Vagina (tissue), 2 donors: ENCODE results near the gene SCMH1. TPM values are rescaled to one million over a fixed set of nuclear protein-coding genes. Genes with fewer than 3 reads are reported as not detected.

ENCODE experiments used
- DNase-seq, 2 donors: peaks; one replicate each; pipeline ENCODE4 v3.0.0-alpha.2; 2017; ENCODE audit errors: extremely low spot score in 2 of 2
- H3K27ac ChIP-seq: fragments of 200-600 bp; sonication (generic); one replicate; pipeline ENCODE4 v1.5.1; 2019
- H3K27me3 ChIP-seq: fragments of 200-600 bp; sonication (generic); one replicate; pipeline ENCODE4 v1.5.1; 2019
- H3K36me3 ChIP-seq, 2 donors: fragments of 200-600 bp; sonication (generic); one replicate each; pipeline ENCODE4 v1.5.1; 2017 to 2019
- H3K4me1 ChIP-seq: fragments of 200-600 bp; sonication (generic); one replicate; pipeline ENCODE4 v1.5.1; 2019
- H3K4me3 ChIP-seq, 2 donors: fragments of 200-600 bp; sonication (generic); 1 replicate in 1 of 2; 2 replicates in 1 of 2; pipeline ENCODE4 v1.5.1; 2016 to 2019
- H3K9me3 ChIP-seq: fragments of 200-600 bp; sonication (generic); one replicate; pipeline ENCODE4 v1.5.1; 2019
- CTCF ChIP-seq, 3 experiments: fragments of 450-650 bp in 2 of 3; fragments of 200-600 bp in 1 of 3; sonication (generic) in 1 of 3; IDR thresholded peaks; one replicate each; pipeline ENCODE4 v1.5.1; 2017 to 2019; ENCODE audit warnings: antibody characterized with exemption in 3 of 3, mild to moderate bottlenecking in 2 of 3, moderate library complexity in 2 of 3
- POLR2A ChIP-seq, 2 donors: fragments of 450-650 bp; IDR thresholded peaks; one replicate each; pipeline ENCODE4 v1.6.1; 2017; ENCODE audit warnings: antibody characterized with exemption in 2 of 2, mild to moderate bottlenecking in 2 of 2, moderate library complexity in 2 of 2
- POLR2AphosphoS5 ChIP-seq, 2 donors: sonication (generic); formaldehyde crosslinking; IDR thresholded peaks; one replicate each; pipeline ENCODE4 v1.9.0; 2017; ENCODE audit warnings: antibody characterized with exemption in 2 of 2, mild to moderate bottlenecking in 2 of 2, low read depth in 1 of 2; ENCODE audit not compliant: insufficient read depth in 1 of 2
- intact Hi-C: fragments of 100-400 bp; cut with DNase I; formaldehyde crosslinking; loops from one replicate; pipeline ENCODE4 v1.15.1; 2023
- total RNA-seq: library from RNA; depleted of rRNA; stranded (reverse); fragments of >200 nt; gene quantifications from one replicate; pipeline ENCODE4 v1.2.3, GENCODE V29; 2016

SCMH1 gene
- total RNA-seq, 1 donor from 2014 or later = 35.1 TPM

GRCh38 chr1:41241354-41241748, 755 bp downstream of the SCMH1 start:
- H3K36me3 ChIP-seq = no peaks in the 10 kb centered on the region
- peak overlapping the region; percentile 91 for H3K27ac ChIP-seq
- H3K4me3 ChIP-seq = peak overlapping the region; percentile 78 to 99
- H3K9me3 ChIP-seq = no peaks in the 10 kb centered on the region
- DNase-seq = no peak
- intact Hi-C loops = no loop called here
- no peaks in the 10 kb centered on the region for H3K27me3 ChIP-seq
- peaks cover 30% of the 10 kb centered on the region for H3K4me1 ChIP-seq
- TF ChIP-seq POLR2AphosphoS5 (IDR thresholded peaks at IDR 0.05; ENCODE audit: insufficient read depth in 1 of 2, low read depth in 1 of 2) (peak in 1 of 2 donors; percentile 53), CTCF (IDR thresholded peaks at IDR 0.05) (no peak)

GRCh38 chr1:41240781-41241353, 1.2 kb downstream of the SCMH1 start:
- TF ChIP-seq CTCF (IDR thresholded peaks at IDR 0.05) (no peak), POLR2AphosphoS5 (IDR thresholded peaks at IDR 0.05; ENCODE audit: insufficient read depth in 1 of 2, low read depth in 1 of 2) (no peak), POLR2A (IDR thresholded peaks at IDR 0.05) (no peak)
- H3K4me1 ChIP-seq = peaks cover 30% of the 10 kb centered on the region
- peak overlapping the region; percentile 78 to 99 for H3K4me3 ChIP-seq
- intact Hi-C loops = no loop called here
- no peaks in the 10 kb centered on the region for H3K36me3 ChIP-seq
- peak overlapping the region; percentile 91 for H3K27ac ChIP-seq
- no peak for DNase-seq
- no peaks in the 10 kb centered on the region for H3K27me3 ChIP-seq
- no peaks in the 10 kb centered on the region for H3K9me3 ChIP-seq

- H3K9me3 ChIP-seq = no peaks in the 10 kb centered on the region
- no peaks in the 10 kb centered on the region for H3K27me3 ChIP-seq
- DNase-seq = no peak
- H3K27ac ChIP-seq = no peak overlapping the region
- H3K36me3 ChIP-seq = no peaks in the 10 kb centered on the region
- no peak overlapping the region for H3K4me3 ChIP-seq
- H3K4me1 ChIP-seq = peaks cover 30% of the 10 kb centered on the region
- TF ChIP-seq POLR2A (IDR thresholded peaks at IDR 0.05) (no peak), CTCF (IDR thresholded peaks at IDR 0.05) (no peak)
- intact Hi-C loops = loop anchor here (2.0 kb wide), 1 partner anchor 125 kb away; no protein-coding TSS in a partner anchor
Observed at GRCh38 chr1:41239988-41240610, 2.0 kb downstream of the SCMH1 start.

GRCh38 chr1:41238311-41238988, 3.7 kb downstream of the SCMH1 start:
- Histone ChIP-seq H3K4me3 (no peak overlapping the region), H3K27me3 (no peaks in the 10 kb centered on the region), H3K27ac (no peak overlapping the region), H3K4me1 (peaks cover 30% of the 10 kb centered on the region), H3K36me3 (no peaks in the 10 kb centered on the region), H3K9me3 (no peaks in the 10 kb centered on the region)
- intact Hi-C loops = loop anchor here (2.0 kb wide), 1 partner anchor 124 kb away; no protein-coding TSS in a partner anchor
- no peak for TF ChIP-seq POLR2AphosphoS5 (IDR thresholded peaks at IDR 0.05; ENCODE audit: insufficient read depth in 1 of 2, low read depth in 1 of 2)
- TF ChIP-seq CTCF (IDR thresholded peaks at IDR 0.05) = no peak
- TF ChIP-seq POLR2A (IDR thresholded peaks at IDR 0.05) = no peak
- no peak for DNase-seq

- Histone ChIP-seq H3K4me1 (peaks cover 23% of the 10 kb centered on the region), H3K27ac (no peak overlapping the region), H3K9me3 (no peaks in the 10 kb centered on the region), H3K4me3 (no peak overlapping the region), H3K27me3 (no peaks in the 10 kb centered on the region), H3K36me3 (no peaks in the 10 kb centered on the region)
- TF ChIP-seq CTCF (IDR thresholded peaks at IDR 0.05) = no peak
- no peak for DNase-seq
- intact Hi-C loops = no loop called here
Observed at GRCh38 chr1:41236781-41237180, 5.3 kb downstream of the SCMH1 start.
